NCI-H146 (cell line): Measurements from ENCODE around the gene GLIS1.

Experiments used
- DNase-seq: peaks from one replicate; lab custom pipeline; 2025; lab: John Stamatoyannopoulos, UW

GLIS1 gene

GRCh38 chr1:53530550-53530949 lies 208.4 kb downstream of the GLIS1 start:
- DNase-seq, result no peak

GRCh38 chr1:53529555-53529954 lies 209.4 kb downstream of the GLIS1 start:
- no peak for DNase-seq

DNA sequence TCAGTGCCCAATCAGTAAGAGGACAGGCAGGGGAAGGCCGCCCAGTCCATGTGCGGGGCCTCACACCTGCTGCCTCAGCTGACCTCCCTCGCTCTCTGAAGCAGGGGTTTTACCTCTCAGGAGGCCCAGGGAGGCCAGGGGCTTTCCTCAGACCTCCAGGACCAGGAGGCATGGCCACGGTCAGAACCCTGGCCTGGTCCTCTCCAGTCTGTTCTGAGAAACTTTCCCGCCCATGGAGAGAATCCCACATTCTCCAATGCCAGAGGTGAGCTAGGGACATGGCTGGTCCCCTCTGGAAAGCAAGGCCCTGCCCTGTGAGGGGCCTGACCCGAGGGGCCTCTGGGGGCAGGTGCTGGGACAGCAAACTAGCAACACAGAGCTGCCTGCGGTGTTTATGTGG lies 211.6 kb downstream of the GLIS1 start:
- DNase-seq, result no peak

DNA sequence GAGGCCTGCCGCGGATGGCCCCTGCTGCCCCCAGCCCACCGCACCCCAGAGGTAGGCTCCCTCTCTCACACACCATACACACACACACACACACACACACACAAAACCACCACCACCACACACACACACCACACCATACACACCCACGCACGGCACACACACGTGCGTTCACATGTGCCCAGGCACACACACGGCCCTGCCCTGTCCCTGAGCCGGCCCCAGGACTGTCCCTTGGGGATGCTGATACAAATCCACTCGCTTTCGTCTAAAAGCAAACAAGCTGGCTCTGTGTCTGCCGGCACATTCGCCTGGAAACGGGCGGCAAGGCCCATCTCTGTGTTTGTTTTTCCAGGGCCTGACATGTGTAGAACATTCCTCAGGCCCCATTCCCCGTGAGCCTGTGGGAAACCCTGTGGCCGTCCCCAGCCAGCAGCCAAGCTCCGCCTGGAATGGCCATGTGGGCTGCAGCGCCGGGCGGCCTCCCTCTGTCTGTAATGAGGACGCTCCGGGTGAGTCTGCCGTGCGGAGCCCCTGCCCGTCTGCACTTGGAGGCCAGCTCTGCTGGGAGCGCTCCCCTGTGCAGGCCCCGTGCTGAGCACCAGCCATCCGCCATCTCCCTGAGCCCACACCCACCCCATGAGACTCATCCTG lies 212.4 kb downstream of the GLIS1 start:
- DNase-seq, result no peak

DNA sequence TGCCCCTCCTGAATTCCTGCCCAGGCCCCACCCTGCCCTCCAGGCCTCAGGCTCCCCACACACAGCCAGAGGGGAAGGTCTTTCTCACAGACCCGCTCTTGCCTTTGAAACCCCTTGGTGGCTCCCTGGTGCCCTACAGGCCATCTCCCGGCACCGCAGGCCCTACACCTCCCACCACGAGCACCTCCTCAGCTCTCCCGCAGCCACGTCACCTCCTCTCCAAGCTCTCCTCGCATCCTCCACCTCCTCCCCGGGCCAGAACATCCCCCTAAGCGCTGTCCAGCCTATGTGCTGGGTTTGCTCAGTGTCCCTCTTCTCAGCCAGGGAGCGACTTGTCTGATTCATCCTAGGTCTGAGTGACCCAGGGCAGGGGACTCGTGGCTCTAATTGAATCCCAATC lies 213.4 kb downstream of the GLIS1 start:
- DNase-seq, result no peak

- peak; percentile 10 for DNase-seq
Measured at GRCh38 chr1:53524428-53525375, 214.3 kb downstream of the GLIS1 start.

- no peak for DNase-seq
Measured at GRCh38 chr1:53521924-53522552, 216.9 kb downstream of the GLIS1 start.

DNA sequence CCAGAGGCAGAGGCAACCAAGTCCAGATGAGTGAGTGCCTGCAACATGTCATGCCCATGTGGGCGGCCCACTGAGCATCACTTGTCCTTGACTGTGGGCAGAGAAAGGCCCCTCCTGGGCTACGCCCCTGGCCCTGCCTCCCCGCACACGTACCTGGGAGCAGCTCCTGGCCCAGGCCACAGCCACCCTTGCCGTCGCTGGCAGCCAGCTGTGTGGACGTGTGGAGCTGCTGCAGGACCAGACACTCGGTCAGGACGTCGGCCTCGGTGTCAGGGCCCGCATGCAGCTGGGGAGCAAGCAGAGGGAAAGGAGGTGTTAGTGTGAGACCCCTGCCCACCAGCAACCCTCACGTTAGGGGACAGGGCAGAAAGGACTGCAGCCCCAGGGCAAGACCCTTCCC lies 218.5 kb downstream of the GLIS1 start:
- DNase-seq, result no peak

DNA sequence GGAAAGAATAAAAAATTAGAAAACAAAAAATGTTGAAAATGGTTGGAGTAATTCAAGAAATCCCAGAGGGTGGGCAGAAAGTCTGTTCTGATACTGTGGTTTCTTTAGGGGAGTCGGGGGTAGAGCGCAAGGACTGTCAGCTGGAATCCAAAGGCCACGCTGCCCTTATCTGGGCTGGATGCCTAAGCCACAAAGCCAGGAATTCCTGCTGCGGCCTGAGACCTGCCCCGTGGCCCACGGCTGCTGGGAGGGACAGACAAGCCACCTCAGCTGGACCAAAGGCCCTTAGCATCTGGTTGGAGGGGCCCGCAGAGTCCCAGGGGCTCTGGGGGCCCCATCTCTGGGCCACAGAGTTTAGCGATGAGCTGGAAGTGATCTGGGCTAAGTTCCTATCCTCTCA lies 219.5 kb downstream of the GLIS1 start:
- no peak for DNase-seq

- no peak for DNase-seq
Measured at GRCh38 chr1:53518775-53519174, 220.2 kb downstream of the GLIS1 start.

DNA sequence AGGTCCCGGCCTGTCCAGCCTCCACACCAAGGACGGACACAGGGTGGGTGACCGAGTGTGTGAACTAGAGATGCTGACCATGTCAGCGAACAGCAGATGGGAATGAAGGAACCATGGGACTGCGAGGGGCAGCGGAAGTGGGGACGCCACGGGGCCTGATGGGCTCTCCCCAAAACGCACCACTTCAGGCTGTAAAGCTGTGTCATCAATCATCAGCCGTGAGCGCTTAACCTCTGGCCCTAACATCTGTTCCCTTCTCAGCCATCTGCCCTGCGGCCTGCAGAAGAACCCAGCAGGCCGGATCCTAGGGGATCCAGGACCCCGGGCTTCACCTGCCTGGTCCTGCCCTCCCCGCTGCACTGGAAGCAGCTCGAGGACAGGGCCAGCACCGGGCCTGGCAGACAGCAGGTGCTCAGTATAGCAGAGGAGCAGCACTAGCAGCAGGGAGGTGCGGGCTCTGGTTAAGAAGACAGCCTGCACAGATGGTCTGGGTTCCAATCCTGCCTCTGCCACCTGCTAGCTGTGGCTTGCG lies 221.1 kb downstream of the GLIS1 start:
- no peak for DNase-seq

- no peak for DNase-seq
Measured at GRCh38 chr1:53517109-53517508, 221.9 kb downstream of the GLIS1 start.

- DNase-seq, result peak; percentile 22
Measured at GRCh38 chr1:53516181-53516580, 222.8 kb downstream of the GLIS1 start.

DNA sequence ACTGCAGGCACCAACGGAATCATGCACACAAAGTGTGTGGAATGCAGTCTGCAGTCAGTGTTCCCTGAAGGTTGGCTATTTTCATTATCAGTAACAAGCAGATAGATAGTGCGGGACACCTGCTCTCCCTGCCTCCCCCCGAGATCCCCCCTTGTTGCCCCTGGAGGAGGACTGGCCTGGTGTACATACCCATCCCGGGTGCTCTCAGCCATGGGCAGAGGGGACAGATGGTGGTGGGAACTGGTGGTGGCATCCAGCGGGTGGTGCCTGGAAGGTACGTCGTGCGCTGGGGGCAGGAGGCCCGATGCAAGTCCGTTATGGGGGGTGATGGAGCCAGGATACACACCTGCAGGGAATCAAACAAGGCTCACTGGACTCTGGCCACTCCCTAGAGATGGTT lies 224.5 kb downstream of the GLIS1 start:
- no peak for DNase-seq

DNA sequence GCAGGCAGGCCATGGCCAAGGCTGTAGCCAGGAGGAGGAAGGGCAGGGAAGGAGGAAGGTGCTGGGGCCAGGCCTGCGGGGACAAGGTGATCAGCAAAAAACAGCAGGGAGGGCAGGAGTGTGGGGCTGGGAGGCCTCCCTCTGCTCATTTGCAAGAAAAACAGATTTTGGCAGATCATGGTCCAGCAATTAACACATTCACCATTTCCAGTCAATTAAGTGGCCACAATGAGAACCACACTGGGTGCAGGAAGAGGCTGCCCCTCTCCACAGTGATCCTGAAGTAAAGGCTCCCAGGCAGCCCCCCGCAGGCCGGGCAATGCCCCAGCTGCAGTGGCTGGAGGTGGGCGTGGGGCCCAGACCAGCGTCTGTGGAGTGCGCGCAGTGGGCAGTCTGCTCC lies 225.1 kb downstream of the GLIS1 start:
- no peak for DNase-seq

- no peak for DNase-seq
Measured at GRCh38 chr1:53512807-53513755, 225.9 kb downstream of the GLIS1 start.

DNA sequence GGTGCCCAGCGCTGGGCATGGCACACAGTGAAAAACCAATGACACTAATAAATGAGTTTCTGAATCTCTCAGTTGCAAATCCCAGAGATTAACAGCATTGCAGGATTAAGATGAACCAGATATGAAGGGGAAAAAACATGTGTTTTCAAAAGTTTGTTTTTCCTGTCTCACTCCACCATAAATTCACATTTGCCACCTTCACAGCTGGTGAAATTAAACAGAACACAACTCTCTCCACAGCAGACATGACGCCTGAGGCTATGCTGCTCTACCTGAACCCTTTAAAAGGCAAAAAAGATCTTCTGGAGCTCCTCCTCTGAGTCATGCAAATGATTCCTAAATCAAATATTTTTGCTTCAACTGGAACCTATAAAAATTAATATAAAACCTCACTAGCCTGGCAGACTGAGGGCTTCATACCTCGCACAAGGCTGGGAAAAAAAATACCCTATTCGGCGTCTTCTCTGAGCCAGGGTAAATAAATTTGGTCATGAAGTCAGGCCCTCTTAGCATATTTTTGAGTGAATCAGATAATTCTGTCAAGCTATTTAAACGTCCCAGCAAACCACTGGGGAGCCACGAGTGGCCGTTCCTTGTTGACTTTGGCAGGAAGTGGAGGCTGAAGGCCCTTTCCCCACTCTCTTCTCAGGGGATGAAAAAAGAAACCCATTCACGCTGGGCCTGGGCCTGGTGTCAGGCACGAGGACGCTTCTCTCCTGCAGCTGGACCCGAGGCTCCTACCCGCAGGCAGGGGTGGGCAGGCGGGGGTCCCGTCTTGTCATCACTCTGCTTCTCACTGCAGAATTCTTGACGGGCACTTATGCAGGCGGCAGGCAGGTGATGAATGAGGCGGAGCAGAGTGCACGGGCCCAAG lies 226.8 kb downstream of the GLIS1 start:
- no peak for DNase-seq

- no peak for DNase-seq
Measured at GRCh38 chr1:53511323-53511932, 227.5 kb downstream of the GLIS1 start.

DNA sequence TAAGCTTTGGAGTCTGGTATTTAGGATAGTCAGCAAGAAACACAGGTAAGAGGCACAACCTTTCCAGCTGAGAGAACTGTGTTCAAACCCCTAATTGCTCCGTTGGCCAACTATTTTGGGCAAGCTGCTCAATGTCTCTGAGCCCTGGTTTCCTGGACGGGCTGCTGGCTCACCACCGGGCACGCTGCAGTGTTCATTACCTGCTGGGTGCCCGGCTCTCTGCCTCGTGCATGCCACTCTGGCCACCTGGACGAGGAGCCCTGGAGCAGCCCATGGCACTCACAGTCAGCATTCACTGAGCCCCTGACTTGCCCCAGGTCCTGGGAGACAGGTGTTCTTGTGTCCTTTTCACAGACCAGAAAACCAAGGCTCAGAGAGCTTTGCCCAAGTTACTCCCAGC lies 228.7 kb downstream of the GLIS1 start:
- no peak for DNase-seq

DNA sequence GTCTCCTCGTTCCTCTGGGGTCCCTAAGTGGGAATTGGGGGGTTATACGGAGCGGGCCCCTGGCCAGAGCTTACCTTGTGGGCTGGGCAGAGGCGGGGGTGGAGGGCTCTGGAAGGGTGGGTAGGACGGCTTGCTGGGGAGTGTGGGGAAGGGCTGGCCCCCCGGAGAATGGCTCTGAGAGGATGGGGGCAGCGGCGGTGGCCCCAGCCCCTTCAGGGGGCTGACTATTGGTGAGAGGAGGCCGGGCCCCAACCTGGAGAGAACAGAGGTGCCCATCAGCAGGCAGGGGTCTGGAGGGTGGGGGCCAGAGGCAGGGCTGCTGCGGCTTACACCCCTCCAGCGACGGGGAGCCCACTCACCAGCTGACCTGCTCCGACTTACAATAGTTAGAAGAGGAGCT lies 229.2 kb downstream of the GLIS1 start:
- no peak for DNase-seq
